Nephron progenitor cell (in vitro differentiated cells): ENCODE results near the gene ELF2.

Experiments used
- DNase-seq: peaks from one replicate; pipeline ENCODE4 v3.0.0; 2021
- H3K27ac Mint-ChIP-seq: 2 replicates; pipeline ENCODE4 v1.8.0; 2021; ENCODE audit warnings: mild to moderate bottlenecking, moderate library complexity, mixed read lengths
- H3K27me3 Mint-ChIP-seq: 2 replicates; pipeline ENCODE4 v1.8.0; 2021; ENCODE audit warnings: mild to moderate bottlenecking, low read depth, mixed read lengths; ENCODE audit not compliant: poor library complexity
- H3K36me3 Mint-ChIP-seq: 2 replicates; pipeline ENCODE4 v1.8.0; 2021; ENCODE audit warnings: low read depth, mixed read lengths
- H3K4me1 Mint-ChIP-seq: 2 replicates; pipeline ENCODE4 v1.8.0; 2021; ENCODE audit warnings: mixed read lengths
- H3K4me3 Mint-ChIP-seq: 2 replicates; pipeline ENCODE4 v1.8.0; 2021; ENCODE audit warnings: mild to moderate bottlenecking, moderate library complexity, mixed read lengths
- H3K9me3 Mint-ChIP-seq: 2 replicates; pipeline ENCODE4 v1.8.0; 2021; ENCODE audit warnings: mild to moderate bottlenecking, moderate library complexity, mixed read lengths
- TF ChIP-seq, protein P1 (sequence below): fragments of 200-600 bp; sonication (generic); IDR thresholded peaks from 2 replicates; pipeline ENCODE4 v1.5.0; 2021; ENCODE audit warnings: antibody characterized with exemption

The ELF2 gene

DNA sequence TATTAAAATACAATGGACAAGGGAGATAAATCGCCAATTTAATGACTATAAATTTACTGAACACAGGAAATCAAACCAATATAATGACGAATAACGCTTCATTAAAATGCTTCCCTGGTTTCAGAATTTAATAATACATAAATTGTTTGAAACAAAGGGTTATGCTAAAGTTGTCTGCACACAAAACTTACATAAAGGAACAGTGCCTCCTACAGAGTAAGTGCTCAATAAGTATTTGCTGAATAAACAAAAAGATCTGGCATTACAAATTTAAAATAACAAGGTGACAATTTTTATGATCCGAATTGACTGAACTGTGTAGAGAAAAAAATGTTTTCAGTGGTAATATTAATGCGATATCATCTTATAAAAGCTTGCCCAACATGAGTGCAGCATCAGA is 91.9 kb downstream of the ELF2 start:
- H3K4me1 Mint-ChIP-seq = peaks cover 38% of the 10 kb centered on the region
- H3K27ac Mint-ChIP-seq = peak overlapping the region; percentile 94
- H3K27me3 Mint-ChIP-seq = peaks cover 4% of the 10 kb centered on the region
- DNase-seq = no peak
- TF ChIP-seq, protein P1, sequence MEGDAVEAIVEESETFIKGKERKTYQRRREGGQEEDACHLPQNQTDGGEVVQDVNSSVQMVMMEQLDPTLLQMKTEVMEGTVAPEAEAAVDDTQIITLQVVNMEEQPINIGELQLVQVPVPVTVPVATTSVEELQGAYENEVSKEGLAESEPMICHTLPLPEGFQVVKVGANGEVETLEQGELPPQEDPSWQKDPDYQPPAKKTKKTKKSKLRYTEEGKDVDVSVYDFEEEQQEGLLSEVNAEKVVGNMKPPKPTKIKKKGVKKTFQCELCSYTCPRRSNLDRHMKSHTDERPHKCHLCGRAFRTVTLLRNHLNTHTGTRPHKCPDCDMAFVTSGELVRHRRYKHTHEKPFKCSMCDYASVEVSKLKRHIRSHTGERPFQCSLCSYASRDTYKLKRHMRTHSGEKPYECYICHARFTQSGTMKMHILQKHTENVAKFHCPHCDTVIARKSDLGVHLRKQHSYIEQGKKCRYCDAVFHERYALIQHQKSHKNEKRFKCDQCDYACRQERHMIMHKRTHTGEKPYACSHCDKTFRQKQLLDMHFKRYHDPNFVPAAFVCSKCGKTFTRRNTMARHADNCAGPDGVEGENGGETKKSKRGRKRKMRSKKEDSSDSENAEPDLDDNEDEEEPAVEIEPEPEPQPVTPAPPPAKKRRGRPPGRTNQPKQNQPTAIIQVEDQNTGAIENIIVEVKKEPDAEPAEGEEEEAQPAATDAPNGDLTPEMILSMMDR = no peak
- H3K9me3 Mint-ChIP-seq = no peaks in the 10 kb centered on the region
- peak overlapping the region; percentile 100 for H3K4me3 Mint-ChIP-seq
- no peaks in the 10 kb centered on the region for H3K36me3 Mint-ChIP-seq

DNA sequence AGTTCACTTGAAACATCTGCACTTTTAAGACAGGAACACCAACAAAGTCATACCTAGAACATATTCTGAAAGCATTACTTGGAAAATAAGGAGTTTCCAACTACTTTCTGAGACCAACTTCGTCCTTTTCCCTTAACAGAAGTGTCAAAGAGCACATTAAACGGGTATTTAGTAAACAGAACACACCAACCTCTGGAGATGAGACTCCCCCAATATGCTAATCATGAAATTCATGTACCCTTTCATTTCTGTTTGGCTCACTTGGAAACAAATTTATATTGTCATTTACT is 92.3 kb downstream of the ELF2 start:
- Mint-ChIP-seq H3K36me3 (no peaks in the 10 kb centered on the region), H3K27me3 (peaks cover 4% of the 10 kb centered on the region), H3K27ac (peak overlapping the region; percentile 94), H3K4me1 (peaks cover 38% of the 10 kb centered on the region), H3K9me3 (no peaks in the 10 kb centered on the region), H3K4me3 (peak overlapping the region; percentile 100)
- no peak for DNase-seq
- TF ChIP-seq, protein P1 = no peak

DNA sequence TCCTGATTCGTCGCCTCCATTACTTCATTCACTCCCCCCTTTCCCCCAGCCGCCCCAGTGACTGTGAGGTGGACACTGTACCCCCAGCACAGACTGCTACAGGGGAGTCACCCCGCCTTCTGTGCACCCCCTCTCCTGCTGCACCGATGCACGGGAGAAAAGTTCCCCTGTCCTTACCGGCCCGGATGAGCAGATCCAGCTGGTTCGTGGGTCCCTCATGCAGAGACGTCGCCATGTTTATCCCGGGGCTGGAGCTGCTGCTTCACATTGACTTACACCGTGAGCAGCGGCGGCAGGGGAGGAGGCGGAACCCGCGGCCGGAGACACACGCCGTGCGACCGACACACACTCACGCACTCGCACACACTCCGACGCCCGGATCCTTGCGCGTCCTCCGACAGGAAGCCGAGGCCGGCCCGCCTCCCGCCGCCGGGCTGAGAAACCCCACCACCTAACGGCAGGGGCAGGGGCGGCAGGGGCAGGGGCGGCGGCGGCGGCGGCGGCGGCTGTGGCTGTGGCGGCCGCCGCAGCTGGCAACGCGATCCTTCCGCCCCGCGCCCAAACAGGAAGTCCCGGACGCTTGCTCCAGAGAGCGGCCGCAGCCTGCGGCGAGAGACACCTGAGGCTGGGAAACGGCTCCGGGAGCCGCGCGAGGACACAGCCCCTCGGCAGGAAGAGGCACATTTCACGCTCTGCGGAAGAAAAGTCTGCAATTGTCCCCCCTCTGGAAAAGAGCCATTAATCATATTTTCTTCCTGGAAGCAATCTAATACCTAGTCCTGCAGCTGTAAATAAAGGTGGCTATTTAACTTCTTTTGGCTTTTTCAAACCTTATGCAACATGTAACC is 92.8 kb downstream of the ELF2 start:
- Mint-ChIP-seq H3K27ac (peak overlapping the region; percentile 99), H3K4me3 (peak overlapping the region; percentile 100), H3K27me3 (peaks cover 4% of the 10 kb centered on the region), H3K9me3 (no peaks in the 10 kb centered on the region), H3K36me3 (no peaks in the 10 kb centered on the region), H3K4me1 (peaks cover 38% of the 10 kb centered on the region)
- TF ChIP-seq, protein P1 = no peak
- DNase-seq = peak; percentile 86

DNA sequence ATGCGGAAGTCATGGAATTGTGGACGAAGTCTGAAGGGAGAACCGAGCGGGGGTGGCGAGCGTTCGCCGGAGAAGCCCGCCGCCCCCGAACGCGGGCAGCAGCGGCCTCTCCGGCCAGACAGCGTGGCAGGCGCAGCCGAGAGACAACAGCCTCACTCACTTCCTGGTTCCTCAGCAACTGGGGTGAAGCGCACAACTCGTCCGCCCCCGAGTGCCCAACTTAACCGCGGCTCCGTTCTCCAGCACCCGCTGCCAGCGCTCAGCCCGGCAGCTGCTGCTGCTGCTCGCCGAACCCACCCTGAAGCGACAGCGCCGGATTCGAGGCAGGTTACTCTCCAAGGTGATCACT is 93.4 kb downstream of the ELF2 start:
- TF ChIP-seq, protein P1 = no peak
- Mint-ChIP-seq H3K27me3 (peaks cover 4% of the 10 kb centered on the region), H3K4me1 (peaks cover 38% of the 10 kb centered on the region), H3K9me3 (no peaks in the 10 kb centered on the region), H3K4me3 (peak overlapping the region; percentile 100), H3K36me3 (no peaks in the 10 kb centered on the region), H3K27ac (peak overlapping the region; percentile 99)
- peak; percentile 67 for DNase-seq

DNA sequence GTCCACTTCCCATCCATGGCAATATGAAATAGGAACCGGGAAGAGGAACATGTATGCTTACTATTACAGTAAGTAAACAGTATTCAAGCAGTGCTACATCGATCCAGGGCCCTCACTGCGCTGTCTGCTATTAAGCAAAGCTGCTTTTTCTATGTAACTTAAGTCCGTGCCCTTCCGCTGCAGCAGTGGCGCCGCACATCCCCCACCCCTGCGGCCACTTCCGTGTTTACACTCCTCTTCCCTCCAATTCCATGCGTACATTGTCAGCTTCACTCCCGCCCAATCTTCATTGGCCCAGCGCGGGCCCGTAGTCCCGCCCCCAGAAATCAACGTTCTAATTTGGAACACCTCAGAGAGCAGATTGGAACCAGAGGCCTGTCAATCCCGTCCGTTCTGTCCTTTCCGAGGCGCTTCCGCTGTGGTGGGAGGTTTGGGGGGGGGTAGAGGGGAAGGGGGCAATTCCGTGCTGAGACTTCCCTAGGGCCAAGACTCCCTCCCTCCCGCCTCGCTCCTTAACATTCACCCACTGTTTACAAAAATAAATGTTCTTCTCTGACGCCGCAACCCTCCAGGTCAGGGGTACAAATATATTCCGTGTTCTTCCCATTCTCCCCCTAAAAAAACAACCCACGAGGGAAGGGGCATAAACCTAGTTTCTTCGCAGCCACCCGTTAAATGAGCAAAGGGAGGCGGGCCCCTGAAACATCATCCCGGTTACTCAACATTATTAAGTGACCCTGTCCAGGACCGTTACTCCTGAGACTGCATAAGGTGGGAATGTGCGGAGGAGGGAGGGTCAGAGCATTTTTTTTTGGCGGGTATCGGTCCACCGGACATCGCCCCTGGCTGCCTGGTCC is 94.0 kb downstream of the ELF2 start:
- Mint-ChIP-seq H3K4me3 (peak overlapping the region; percentile 100), H3K4me1 (peaks cover 38% of the 10 kb centered on the region), H3K27ac (peak overlapping the region; percentile 99), H3K27me3 (peaks cover 4% of the 10 kb centered on the region), H3K9me3 (no peaks in the 10 kb centered on the region), H3K36me3 (no peaks in the 10 kb centered on the region)
- TF ChIP-seq, protein P1 = no peak
- peak; percentile 89 for DNase-seq
